ENCODE data around the gene ZDHHC8.

ZDHHC8 gene

GRCh38 chr22:20137113-20137512 lies 5.5 kb downstream of the ZDHHC8 start:
- no peak for DNase-seq (ENCODE audit: low read depth in 1 of 2, low spot score in 1 of 2)
- TF ChIP-seq GABPA (IDR thresholded peaks at IDR 0.05; ENCODE audit: low read depth): no peak
- no peak for TF ChIP-seq POLR2AphosphoS5 (IDR thresholded peaks at IDR 0.05; ENCODE audit: low read depth)
- TF ChIP-seq CTCF (IDR thresholded peaks at IDR 0.05; ENCODE audit: insufficient read depth, low read length): no peak
- TF ChIP-seq REST (IDR thresholded peaks at IDR 0.05; ENCODE audit: insufficient replicate concordance, low read depth): no peak
- TF ChIP-seq SPI1 (IDR thresholded peaks at IDR 0.05; ENCODE audit: borderline replicate concordance, low read depth): no peak
- Histone ChIP-seq H3K27ac (replicated peaks) (no peak overlapping the region), H3K4me3 (replicated peaks; ENCODE audit: insufficient read depth, low read length) (no peak overlapping the region), H3K27me3 (ENCODE audit: insufficient read depth, poor library complexity, severe bottlenecking) (peaks cover 8% of the 10 kb centered on the region)

- no peak for DNase-seq (ENCODE audit: low read depth in 1 of 2, low spot score in 1 of 2)
- no peak overlapping the region for H3K4me3 ChIP-seq (replicated peaks; ENCODE audit: insufficient read depth, low read length)
- TF ChIP-seq REST (IDR thresholded peaks at IDR 0.05; ENCODE audit: insufficient replicate concordance, low read depth) (no peak), GABPA (IDR thresholded peaks at IDR 0.05; ENCODE audit: low read depth) (no peak), SPI1 (IDR thresholded peaks at IDR 0.05; ENCODE audit: borderline replicate concordance, low read depth) (no peak), POLR2AphosphoS5 (IDR thresholded peaks at IDR 0.05; ENCODE audit: low read depth) (no peak), CTCF (IDR thresholded peaks at IDR 0.05; ENCODE audit: insufficient read depth, low read length) (no peak)
- H3K27me3 ChIP-seq (ENCODE audit: insufficient read depth, poor library complexity, severe bottlenecking): peaks cover under 1% of the 10 kb centered on the region
- no peak overlapping the region for H3K27ac ChIP-seq (replicated peaks)
Observed at GRCh38 chr22:20137671-20138416, 6.2 kb downstream of the ZDHHC8 start.

GRCh38 chr22:20138417-20138738 lies 6.8 kb downstream of the ZDHHC8 start:
- no peak overlapping the region for H3K4me3 ChIP-seq (replicated peaks; ENCODE audit: insufficient read depth, low read length)
- no peak for DNase-seq (ENCODE audit: low read depth in 1 of 2, low spot score in 1 of 2)
- TF ChIP-seq GABPA (IDR thresholded peaks at IDR 0.05; ENCODE audit: low read depth) (no peak), CTCF (IDR thresholded peaks at IDR 0.05; ENCODE audit: insufficient read depth, low read length) (no peak), SPI1 (IDR thresholded peaks at IDR 0.05; ENCODE audit: borderline replicate concordance, low read depth) (no peak), REST (IDR thresholded peaks at IDR 0.05; ENCODE audit: insufficient replicate concordance, low read depth) (no peak), POLR2AphosphoS5 (IDR thresholded peaks at IDR 0.05; ENCODE audit: low read depth) (no peak)
- no peaks in the 10 kb centered on the region for H3K27me3 ChIP-seq (ENCODE audit: insufficient read depth, poor library complexity, severe bottlenecking)
- H3K27ac ChIP-seq (replicated peaks): no peak overlapping the region

Data from HL-60 (cell line).